Activated CD4-positive, alpha-beta memory T cell treated with anti-CD3 and anti-CD28 coated beads, Interleukin-2, amount 10 ng/mL, durations not matched to agents 7 days and 5 days (primary cell): ENCODE results near the gene STK32A. TPM values are rescaled to one million over a fixed set of nuclear protein-coding genes. Genes with fewer than 3 reads are reported as not detected.
"Not testable (repeated sequence)": the region's sequence is repeated elsewhere in the genome, so short reads cannot be mapped to it uniquely, and the experiment has no call there.

Experiments used
- CTCF ChIA-PET: fragments of 350-600 bp; sonication (Branson Sonifier 250); formaldehyde crosslinking; loops from one replicate; lab custom pipeline; 2021; ENCODE audit warnings: antibody characterized with exemption, inconsistent platforms; lab: Charles Lee
- POLR2A ChIA-PET: fragments of 350-600 bp; sonication (Branson Sonifier 250); formaldehyde crosslinking; loops from one replicate; lab custom pipeline; 2021; ENCODE audit warnings: antibody characterized with exemption; lab: Charles Lee
- DNase-seq: peaks from one replicate; pipeline ENCODE4 v3.0.0-alpha.2; 2020
- H3K27ac Mint-ChIP-seq: one replicate; pipeline ENCODE4 v1.8.0; 2021; ENCODE audit warnings: mild to moderate bottlenecking, mixed read lengths
- H3K27me3 Mint-ChIP-seq: one replicate; pipeline ENCODE4 v1.8.0; 2021; ENCODE audit warnings: mixed read lengths
- H3K36me3 Mint-ChIP-seq: one replicate; pipeline ENCODE4 v1.8.0; 2021; ENCODE audit warnings: low read depth, mixed read lengths
- H3K4me1 Mint-ChIP-seq: one replicate; pipeline ENCODE4 v1.8.0; 2021; ENCODE audit warnings: mixed read lengths
- H3K4me3 Mint-ChIP-seq: one replicate; pipeline ENCODE4 v1.8.0; 2021; ENCODE audit warnings: mild to moderate bottlenecking, mixed read lengths
- H3K9me3 Mint-ChIP-seq: one replicate; pipeline ENCODE4 v1.8.0; 2021; ENCODE audit warnings: mixed read lengths
- total RNA-seq, 2 experiments: library from RNA; stranded (reverse); gene quantifications; one replicate each; pipeline ENCODE4 v1.2.3, GENCODE V29; 2021

The STK32A gene
- total RNA-seq, 2 experiments from 2014 or later: not detected

- Mint-ChIP-seq H3K9me3 (no peaks in the 10 kb centered on the region), H3K36me3 (no peaks in the 10 kb centered on the region), H3K4me3 (no peak overlapping the region), H3K27me3 (no peaks in the 10 kb centered on the region), H3K4me1 (no peaks in the 10 kb centered on the region), H3K27ac (no peak overlapping the region)
- POLR2A ChIA-PET: no interaction called here
- CTCF ChIA-PET: interaction anchor here (1.2 kb wide), 1 partner anchor 35 kb away, joined by 6 read pairs; no protein-coding TSS in a partner anchor
- no peak for DNase-seq
These were observed 10.7 kb upstream of the STK32A start for GRCh38 chr5:147223948-147224791.

GRCh38 chr5:147225938-147226337 lies 8.9 kb upstream of the STK32A start:
- Mint-ChIP-seq H3K27me3 (no peaks in the 10 kb centered on the region), H3K9me3 (no peaks in the 10 kb centered on the region), H3K4me1 (no peaks in the 10 kb centered on the region), H3K36me3 (no peaks in the 10 kb centered on the region), H3K27ac (no peak overlapping the region), H3K4me3 (no peak overlapping the region)
- ChIA-PET CTCF (no interaction called here), POLR2A (no interaction called here)
- DNase-seq: no peak

DNA sequence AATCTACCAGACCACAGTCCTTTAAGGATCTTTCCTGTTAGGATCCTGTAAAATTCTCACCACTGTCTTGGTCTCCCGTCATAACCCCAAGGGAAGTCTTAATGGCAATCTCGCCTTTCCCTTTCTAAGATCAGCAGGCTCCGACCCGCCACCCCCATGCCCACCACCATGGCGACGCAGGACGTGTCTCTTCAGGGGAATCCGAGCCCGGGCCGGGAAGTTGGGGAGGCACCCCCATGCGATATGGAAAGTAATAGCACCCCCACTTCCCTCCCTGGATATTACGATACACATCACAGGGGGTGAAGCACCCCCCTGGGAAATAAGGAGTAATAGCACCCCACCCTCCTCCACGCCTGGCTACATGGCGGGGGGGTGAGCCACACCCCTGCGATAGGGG lies 8.3 kb upstream of the STK32A start:
- POLR2A ChIA-PET: no interaction called here
- no peak overlapping the region for H3K4me3 Mint-ChIP-seq
- CTCF ChIA-PET: no interaction called here
- no peak overlapping the region for H3K27ac Mint-ChIP-seq
- no peaks in the 10 kb centered on the region for H3K27me3 Mint-ChIP-seq
- no peaks in the 10 kb centered on the region for H3K36me3 Mint-ChIP-seq
- H3K9me3 Mint-ChIP-seq: no peaks in the 10 kb centered on the region
- no peak for DNase-seq
- no peaks in the 10 kb centered on the region for H3K4me1 Mint-ChIP-seq

DNA sequence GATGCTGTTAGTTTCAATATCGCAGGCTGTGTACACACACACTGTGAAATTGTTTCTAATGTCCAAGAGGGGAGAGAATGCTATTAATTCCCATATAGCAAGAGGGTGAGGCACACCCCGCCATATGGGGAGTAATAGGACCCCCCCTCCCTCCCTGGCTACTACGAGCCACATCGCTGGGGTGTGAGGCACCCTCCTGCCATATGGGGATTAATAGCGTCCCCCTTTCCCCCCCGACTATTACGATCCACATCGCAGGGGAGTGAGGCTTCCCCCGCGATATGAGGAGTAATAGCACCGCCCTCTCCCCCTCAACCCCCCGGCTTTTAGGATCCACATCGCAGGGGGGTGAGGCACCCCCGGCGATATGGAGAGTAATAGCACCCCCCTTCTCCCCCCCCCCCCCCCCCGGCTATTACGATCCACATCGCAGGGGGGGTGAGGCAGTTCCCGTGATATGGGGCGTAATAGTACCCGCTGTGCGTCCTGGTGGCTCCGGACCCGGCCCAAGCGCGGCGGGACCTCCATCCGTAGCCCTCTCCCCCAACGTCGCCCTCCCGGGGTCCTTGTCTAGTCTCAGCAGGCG lies 494 bp upstream of the STK32A start:
- no peak overlapping the region for H3K4me3 Mint-ChIP-seq
- CTCF ChIA-PET: no interaction called here
- H3K27ac Mint-ChIP-seq: no peak overlapping the region
- peaks cover 2% of the 10 kb centered on the region for H3K4me1 Mint-ChIP-seq
- H3K27me3 Mint-ChIP-seq: peaks cover 20% of the 10 kb centered on the region
- POLR2A ChIA-PET: no interaction called here
- H3K9me3 Mint-ChIP-seq: no peaks in the 10 kb centered on the region
- DNase-seq: no peak
- no peaks in the 10 kb centered on the region for H3K36me3 Mint-ChIP-seq

DNA sequence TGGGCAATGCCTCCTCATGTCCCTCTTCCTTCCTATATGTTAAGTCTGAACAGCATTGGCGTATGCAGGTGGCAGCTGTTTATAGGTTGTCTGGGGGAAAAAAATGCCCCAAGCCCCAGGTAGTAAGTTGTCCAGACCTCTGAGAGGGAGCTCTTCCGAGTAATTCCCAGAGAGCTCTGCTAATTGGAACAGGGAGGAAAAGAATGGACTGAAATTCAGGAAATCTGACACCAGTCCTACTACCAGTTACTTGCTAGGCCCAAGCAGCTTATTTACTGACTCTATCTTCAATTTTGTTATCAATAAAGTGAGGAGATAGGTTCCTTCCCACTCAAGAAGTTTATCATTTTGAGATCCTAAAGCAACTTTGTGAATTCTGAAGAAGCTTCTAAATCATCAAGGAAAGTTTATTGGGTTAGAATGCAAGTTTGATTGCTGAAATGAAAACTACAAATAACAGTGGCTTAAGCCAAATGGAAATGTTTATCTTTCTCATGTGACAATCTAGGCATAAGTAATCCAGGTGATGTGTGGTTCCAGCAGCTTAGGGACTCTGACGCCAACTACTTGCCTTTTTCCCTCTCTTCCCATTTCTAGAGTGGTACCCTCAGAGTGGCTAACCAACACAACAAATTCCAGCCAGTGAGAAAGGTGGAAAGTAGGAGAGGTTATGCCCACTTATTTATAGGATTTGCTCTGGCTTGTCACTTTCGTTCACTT lies 5.6 kb downstream of the STK32A start:
- DNase-seq: no peak
- Mint-ChIP-seq H3K9me3 (no peaks in the 10 kb centered on the region), H3K27me3 (peaks cover 11% of the 10 kb centered on the region), H3K27ac (no peak overlapping the region), H3K36me3 (no peaks in the 10 kb centered on the region), H3K4me1 (no peaks in the 10 kb centered on the region), H3K4me3 (no peak overlapping the region)
- ChIA-PET POLR2A (no interaction called here), CTCF (no interaction called here)

DNA sequence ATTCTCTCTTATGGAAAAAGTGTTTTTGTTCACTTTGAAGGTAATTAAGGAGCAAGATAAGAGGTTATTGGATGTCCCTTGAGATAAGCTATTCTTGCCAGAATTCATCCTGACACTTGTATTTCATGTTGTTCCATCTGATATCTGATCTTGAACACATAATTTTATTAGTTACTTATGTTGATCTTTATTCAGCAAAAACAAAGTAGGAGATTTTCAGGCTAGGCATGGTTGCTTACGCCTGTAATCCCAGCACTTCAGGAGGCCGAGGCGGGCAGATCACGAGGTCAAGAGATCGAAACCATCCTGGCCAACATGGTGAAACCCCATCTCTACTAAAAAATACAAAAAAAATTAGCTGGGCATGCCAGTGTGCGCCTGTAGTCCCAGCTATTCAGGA lies 8.4 kb downstream of the STK32A start:
- H3K4me1 Mint-ChIP-seq, DNase-seq, POLR2A ChIA-PET, CTCF ChIA-PET, H3K9me3 Mint-ChIP-seq, H3K36me3 Mint-ChIP-seq, H3K4me3 Mint-ChIP-seq, H3K27ac Mint-ChIP-seq, H3K27me3 Mint-ChIP-seq: not testable (repeated sequence)

DNA sequence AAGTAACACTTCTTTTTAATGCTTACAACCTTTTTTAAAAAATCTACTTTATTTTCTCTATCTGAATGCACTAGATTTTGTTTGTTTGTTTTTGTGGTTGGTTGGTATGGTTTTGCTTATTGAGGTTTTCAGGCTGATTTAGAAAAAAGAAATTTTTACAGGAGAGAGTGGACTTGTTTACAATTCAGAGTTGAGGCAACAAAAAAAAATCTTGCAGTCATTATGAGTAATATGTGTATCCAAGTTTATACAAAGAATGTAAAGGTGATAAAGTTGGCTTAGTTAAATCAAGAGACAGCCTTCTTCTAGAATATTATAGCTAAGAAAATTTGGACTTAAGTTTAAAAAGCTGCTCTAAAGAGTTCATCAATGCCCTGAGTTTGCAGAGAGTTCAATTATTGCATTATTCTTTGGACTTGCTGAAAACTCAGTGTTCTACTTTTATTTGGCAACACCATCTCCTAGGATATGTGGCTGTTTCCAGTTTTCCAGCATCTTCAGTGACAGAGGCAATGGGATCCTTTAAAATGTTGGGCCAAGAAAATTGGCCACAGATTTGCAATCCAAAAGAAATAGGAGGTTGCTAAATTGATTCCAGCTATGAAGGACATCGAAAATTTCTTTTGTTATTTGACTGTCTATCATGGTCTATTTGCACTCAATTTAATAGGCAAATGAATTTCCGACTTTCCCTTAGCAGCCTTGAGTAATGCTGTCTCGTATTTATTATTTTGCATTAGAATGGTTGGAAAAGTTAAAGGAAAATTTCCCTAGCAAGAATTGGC lies 10.7 kb downstream of the STK32A start:
- peaks cover 6% of the 10 kb centered on the region for H3K9me3 Mint-ChIP-seq
- ChIA-PET POLR2A (no interaction called here), CTCF (no interaction called here)
- no peak overlapping the region for H3K4me3 Mint-ChIP-seq
- H3K36me3 Mint-ChIP-seq: no peaks in the 10 kb centered on the region
- DNase-seq: no peak
- H3K27me3 Mint-ChIP-seq: no peaks in the 10 kb centered on the region
- H3K4me1 Mint-ChIP-seq: no peaks in the 10 kb centered on the region
- no peak overlapping the region for H3K27ac Mint-ChIP-seq

DNA sequence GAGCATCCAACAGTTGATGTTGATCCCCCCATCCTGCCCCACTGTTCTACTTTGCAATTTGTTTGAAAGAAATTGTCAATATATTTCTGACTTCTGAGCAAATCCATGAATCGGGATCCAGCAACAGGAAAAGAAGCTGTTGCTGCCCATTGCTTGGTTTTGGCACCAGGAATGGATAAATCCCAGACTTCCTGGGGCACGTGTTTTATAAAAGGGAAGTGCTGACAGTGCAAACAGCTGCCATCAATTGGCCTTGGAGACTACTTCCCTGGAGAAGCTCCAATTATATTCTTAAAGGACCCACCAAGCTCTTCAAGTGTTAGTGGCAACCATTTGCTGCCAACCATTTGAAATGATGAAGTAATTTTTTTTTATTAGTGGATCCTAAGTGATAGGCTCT lies 13.7 kb downstream of the STK32A start:
- ChIA-PET POLR2A (no interaction called here), CTCF (no interaction called here)
- DNase-seq: no peak
- Mint-ChIP-seq H3K4me1 (no peaks in the 10 kb centered on the region), H3K9me3 (peaks cover 6% of the 10 kb centered on the region), H3K27me3 (no peaks in the 10 kb centered on the region), H3K4me3 (no peak overlapping the region), H3K27ac (no peak overlapping the region), H3K36me3 (no peaks in the 10 kb centered on the region)

- Mint-ChIP-seq H3K27ac (no peak overlapping the region), H3K36me3 (no peaks in the 10 kb centered on the region), H3K27me3 (no peaks in the 10 kb centered on the region), H3K9me3 (no peaks in the 10 kb centered on the region), H3K4me1 (no peaks in the 10 kb centered on the region), H3K4me3 (no peak overlapping the region)
- ChIA-PET POLR2A (no interaction called here), CTCF (no interaction called here)
- no peak for DNase-seq
These were observed 25.0 kb downstream of the STK32A start for GRCh38 chr5:147259837-147260236.

DNA sequence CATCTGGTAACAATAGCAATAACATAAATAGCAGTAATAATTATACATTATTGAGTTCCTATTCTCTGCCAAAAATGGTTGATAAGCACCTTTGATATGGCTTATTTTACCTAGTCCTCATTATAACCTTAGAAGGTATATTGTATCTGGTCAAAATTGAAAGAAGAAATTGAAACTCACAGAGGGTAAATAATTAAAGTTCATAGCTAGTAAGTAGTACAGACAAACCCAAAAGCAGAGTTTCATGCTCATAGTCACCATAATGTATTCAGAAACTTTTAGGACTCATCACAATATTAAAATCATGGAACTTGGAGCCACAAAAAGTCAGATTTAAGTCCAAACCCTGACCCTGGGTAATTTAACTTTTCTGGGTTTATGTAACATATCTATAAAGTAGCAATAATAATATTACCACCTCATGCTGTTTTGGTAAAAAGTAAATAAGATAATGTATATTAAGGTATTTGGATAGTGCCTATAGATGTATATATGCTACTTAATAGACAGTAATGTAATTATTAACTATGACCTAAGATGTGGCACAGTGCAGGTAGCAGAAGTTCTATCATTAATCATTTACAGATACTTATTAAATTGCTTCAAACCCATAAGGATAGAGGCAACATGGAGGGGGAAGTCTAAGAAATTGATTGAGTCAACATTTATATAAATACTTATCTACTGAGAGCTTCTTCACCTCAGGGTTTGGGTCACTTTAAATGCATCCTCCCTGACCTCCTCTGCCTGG lies 32.4 kb downstream of the STK32A start:
- no peaks in the 10 kb centered on the region for H3K27me3 Mint-ChIP-seq
- H3K4me3 Mint-ChIP-seq: no peak overlapping the region
- no peaks in the 10 kb centered on the region for H3K36me3 Mint-ChIP-seq
- no peaks in the 10 kb centered on the region for H3K4me1 Mint-ChIP-seq
- CTCF ChIA-PET: no interaction called here
- POLR2A ChIA-PET: no interaction called here
- H3K9me3 Mint-ChIP-seq: no peaks in the 10 kb centered on the region
- no peak for DNase-seq
- H3K27ac Mint-ChIP-seq: no peak overlapping the region

DNA sequence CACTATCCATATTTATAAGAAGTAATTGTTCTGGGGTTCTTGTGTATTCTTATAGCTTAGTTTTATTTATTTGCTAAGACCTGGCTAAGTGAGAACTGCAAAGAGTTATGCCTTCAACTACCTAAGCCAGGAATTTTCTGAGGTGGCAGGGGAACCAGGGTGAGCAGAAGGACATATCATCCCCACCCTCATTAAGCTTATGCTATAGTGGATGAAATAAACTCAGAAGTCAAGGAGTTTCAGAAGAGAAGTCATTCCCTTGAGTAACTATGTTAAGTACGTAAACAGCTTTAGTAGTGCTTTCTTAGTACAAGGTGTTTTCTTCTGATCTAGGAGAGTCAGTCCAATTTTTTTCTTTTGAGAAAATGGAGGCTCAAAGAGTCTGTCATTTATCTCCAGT lies 41.7 kb downstream of the STK32A start:
- POLR2A ChIA-PET: no interaction called here

DNA sequence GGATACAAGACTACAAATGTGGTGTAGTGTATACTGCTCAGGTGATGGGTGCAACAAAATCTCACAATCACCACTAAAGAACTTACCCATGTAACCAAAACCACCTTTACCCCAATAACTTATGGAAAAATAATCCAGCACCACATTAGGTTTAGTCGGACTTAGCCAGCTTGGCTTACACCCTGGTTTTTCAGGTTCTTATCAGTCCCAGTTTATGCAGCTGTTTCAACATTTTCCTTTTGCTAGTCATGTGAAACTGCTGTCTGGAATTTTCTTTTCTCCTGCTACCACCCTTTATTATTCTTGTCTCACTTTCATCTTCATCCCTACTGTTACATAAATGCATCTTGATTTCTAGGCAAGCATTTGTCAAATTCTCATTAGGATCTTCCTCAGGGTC lies 51.5 kb downstream of the STK32A start:
- no peak overlapping the region for H3K4me3 Mint-ChIP-seq
- ChIA-PET POLR2A (no interaction called here), CTCF (interaction anchor here (1.1 kb wide), 1 partner anchor 8 kb away, joined by 3 read pairs; no protein-coding TSS in a partner anchor)
- H3K4me1 Mint-ChIP-seq: no peaks in the 10 kb centered on the region
- H3K27ac Mint-ChIP-seq: no peak overlapping the region
- no peak for DNase-seq
- peaks cover 3% of the 10 kb centered on the region for H3K9me3 Mint-ChIP-seq
- no peaks in the 10 kb centered on the region for H3K36me3 Mint-ChIP-seq
- H3K27me3 Mint-ChIP-seq: no peaks in the 10 kb centered on the region

More for the DNA sequence above, 41.7 kb downstream of the STK32A start:
- CTCF ChIA-PET: no interaction called here
- no peaks in the 10 kb centered on the region for H3K9me3 Mint-ChIP-seq
- no peak for DNase-seq
- H3K4me3 Mint-ChIP-seq: no peak overlapping the region
- no peaks in the 10 kb centered on the region for H3K36me3 Mint-ChIP-seq
- H3K27ac Mint-ChIP-seq: no peak overlapping the region
- H3K4me1 Mint-ChIP-seq: no peaks in the 10 kb centered on the region
- H3K27me3 Mint-ChIP-seq: no peaks in the 10 kb centered on the region
